K562 (cell line): ENCODE data around the gene COMMD8. TPM values are rescaled to one million over a fixed set of nuclear protein-coding genes. Genes with fewer than 3 reads are reported as not detected.

ENCODE experiments used
- CTCFL ChIP-seq: IDR thresholded peaks from 2 replicates; pipeline ENCODE4 v1.6.1; 2011; ENCODE audit warnings: borderline replicate concordance, low read depth, mild to moderate bottlenecking, moderate library complexity, low read length; ENCODE audit not compliant: insufficient read depth, poor library complexity, severe bottlenecking
- FOS ChIP-seq: IDR thresholded peaks from 3 replicates; pipeline ENCODE4 v1.6.1; 2011; ENCODE audit not compliant: insufficient read length; ENCODE audit errors: extremely low read depth
- HMGN3 ChIP-seq: IDR thresholded peaks from 2 replicates; pipeline ENCODE4 v1.6.1; 2011; ENCODE audit warnings: borderline replicate concordance, low read depth, mild to moderate bottlenecking, mixed read lengths, low read length; ENCODE audit not compliant: insufficient read length; ENCODE audit errors: extremely low read depth
- MITF ChIP-seq: IDR thresholded peaks from 2 replicates; pipeline ENCODE4 v1.6.1; 2014; ENCODE audit warnings: antibody characterized with exemption
- MTA1 ChIP-seq: fragments of 450-650 bp; IDR thresholded peaks from 2 replicates; pipeline ENCODE4 v1.6.1; 2017; ENCODE audit warnings: borderline replicate concordance
- RAD51 ChIP-seq: fragments of 450-650 bp; IDR thresholded peaks from 2 replicates; pipeline ENCODE4 v1.7.1; 2016; ENCODE audit warnings: low read depth, mild to moderate bottlenecking, borderline replicate concordance
- SMAD4 ChIP-seq: fragments of 250-450 bp; sonication (Bioruptor Pico); conservative IDR thresholded peaks from 2 replicates; pipeline ENCODE4 v1.8.0; 2021; ENCODE audit warnings: inconsistent platforms, mild to moderate bottlenecking, moderate library complexity
- SUPT5H ChIP-seq: fragments of 450-650 bp; IDR thresholded peaks from 2 replicates; pipeline ENCODE4 v1.6.1; 2016
- TBP ChIP-seq: optimal IDR thresholded peaks from 2 replicates; pipeline ENCODE3; 2011; ENCODE audit warnings: low read depth, low read length, improper control_type of control experiment
- ZBTB7A ChIP-seq: IDR thresholded peaks from 2 replicates; pipeline ENCODE4 v1.6.1; 2011; ENCODE audit warnings: low read depth, mild to moderate bottlenecking, low read length, moderate library complexity, borderline replicate concordance; ENCODE audit not compliant: control insufficient read depth
- ZFP91 ChIP-seq: sonication (generic); formaldehyde crosslinking; IDR thresholded peaks from 2 replicates; pipeline ENCODE4 v1.8.0; 2022; ENCODE audit warnings: mild to moderate bottlenecking, missing genetic modification reagents
- ZKSCAN1 ChIP-seq: fragments of 150-350 bp; IDR thresholded peaks from 2 replicates; pipeline ENCODE4 v1.6.1; 2016; ENCODE audit warnings: low read depth, low read length
- ZNF311 ChIP-seq: fragments of 250-450 bp; sonication (Bioruptor Pico); IDR thresholded peaks from 2 replicates; pipeline ENCODE4 v1.4.0; 2020; ENCODE audit warnings: mild to moderate bottlenecking, moderate library complexity
- polyA plus RNA-seq, 8 experiments: library from polyadenylated mRNA; depleted of rRNA in 4 of 8; stranded (reverse) in 5 of 8; unstranded in 3 of 8; fragments of >200 nt; fragmentation: Nextera tagmentation in 2 of 8; fragmentation: Illumina TruSeq in 1 of 8; extraction: Ambion mirVana in 2 of 8; extraction: Trizol in 1 of 8; gene quantifications; 2 replicates each; pipeline versions ENCODE4 v1.2.1 to v1.2.3, GENCODE V29; 2011 to 2014; ENCODE audit warnings: inconsistent platforms in 1 of 8, missing spikeins in 1 of 8
- total RNA-seq, 7 experiments: library from RNA; depleted of rRNA in 6 of 7; stranded (reverse); fragments of >200 nt in 6 of 7; fragmentation: Illumina TruSeq in 2 of 7; extraction: Trizol in 2 of 7; gene quantifications; 2 replicates each; pipeline versions ENCODE4 v1.2.1 to v1.2.3, GENCODE V29; 2011 to 2021; ENCODE audit warnings: low replicate concordance in 1 of 7
- TF ChIP-seq, protein P1 (sequence below), 3 experiments: IDR thresholded peaks in 2 of 3; conservative IDR thresholded peaks in 1 of 3; 2 replicates each; pipeline ENCODE4 v1.5.1; 2011 to 2012; ENCODE audit warnings: low read length in 3 of 3, mild to moderate bottlenecking in 3 of 3, control low read depth in 2 of 3, improper control_type of control experiment in 1 of 3, inconsistent platforms in 1 of 3, low read depth in 1 of 3, mixed read lengths in 1 of 3, moderate library complexity in 1 of 3; ENCODE audit not compliant: insufficient read depth in 2 of 3
- TF ChIP-seq, protein P2 (sequence below), 2 experiments: fragments of 450-650 bp; conservative IDR thresholded peaks; 2 replicates each; pipeline ENCODE4 v1.6.1; 2017; ENCODE audit warnings: mild to moderate bottlenecking in 2 of 2, moderate library complexity in 2 of 2
- TF ChIP-seq, protein P3 (sequence below): sonication (generic); formaldehyde crosslinking; IDR thresholded peaks from 2 replicates; pipeline ENCODE4 v1.8.0; 2022; ENCODE audit warnings: missing genetic modification reagents, mild to moderate bottlenecking, moderate library complexity, borderline replicate concordance

COMMD8 gene
- total and polyA plus RNA-seq, 9 of the 15 experiments (the other 6 are each of a cell fraction or from before 2014, with no cell fraction given): 7.6 to 41.0 (median 13.1) TPM

DNA sequence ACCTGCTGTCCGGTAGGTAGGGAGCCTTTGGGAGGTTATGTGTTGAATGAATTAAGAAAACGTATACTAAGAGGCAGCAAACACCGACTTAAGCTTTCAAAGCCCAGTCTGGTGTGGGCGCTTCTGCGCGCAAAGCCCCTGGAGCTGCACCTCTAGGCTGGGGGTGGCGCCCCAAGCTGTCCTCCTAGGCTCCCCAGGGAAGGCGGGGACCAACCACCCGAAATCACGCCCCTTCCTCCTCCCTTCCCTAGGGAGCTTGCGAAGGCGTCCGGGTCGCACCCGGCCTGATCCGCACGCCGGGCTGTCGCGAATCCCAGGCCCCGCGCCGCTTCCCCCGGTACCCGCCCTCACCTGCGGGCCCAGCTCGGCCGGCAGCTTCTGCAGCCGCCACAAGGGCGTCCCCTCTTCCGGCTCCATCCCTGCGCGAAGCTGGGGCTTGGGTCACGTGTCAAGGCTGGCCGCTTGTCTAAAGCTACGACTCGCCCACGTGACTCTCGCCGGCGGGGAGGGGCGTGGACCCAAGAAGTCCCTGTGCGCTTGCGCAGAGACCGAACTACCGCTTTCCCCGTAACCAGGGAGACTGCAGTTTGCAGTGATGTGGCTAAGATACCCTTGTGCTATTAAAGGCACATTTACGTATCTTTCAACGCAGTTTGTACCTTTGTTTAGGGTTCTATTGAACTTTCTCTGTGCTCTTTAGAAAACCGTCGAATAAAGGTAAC, at the start of gene COMMD8 (continued):
- TF ChIP-seq MITF (peak; percentile 50; the same call in 1 of the 2 replicates), FOS (peak; percentile 73), ZBTB7A (peak; percentile 49; the same call in 1 of the 2 replicates), ZFP91 (CRISPR knock-in tag) (peak; percentile 84), CTCFL (peak; percentile 47), SUPT5H (peak; percentile 71), HMGN3 (peak; percentile 34), MTA1 (no peak), ZKSCAN1 (no peak), RAD51 (peak; percentile 99), SMAD4 (CRISPR knock-in tag) (peak; percentile 58; the same call in 1 of the 2 replicates), ZNF311 (CRISPR knock-in tag) (no peak), TBP (peak; percentile 76)
- TF ChIP-seq, protein P1, sequence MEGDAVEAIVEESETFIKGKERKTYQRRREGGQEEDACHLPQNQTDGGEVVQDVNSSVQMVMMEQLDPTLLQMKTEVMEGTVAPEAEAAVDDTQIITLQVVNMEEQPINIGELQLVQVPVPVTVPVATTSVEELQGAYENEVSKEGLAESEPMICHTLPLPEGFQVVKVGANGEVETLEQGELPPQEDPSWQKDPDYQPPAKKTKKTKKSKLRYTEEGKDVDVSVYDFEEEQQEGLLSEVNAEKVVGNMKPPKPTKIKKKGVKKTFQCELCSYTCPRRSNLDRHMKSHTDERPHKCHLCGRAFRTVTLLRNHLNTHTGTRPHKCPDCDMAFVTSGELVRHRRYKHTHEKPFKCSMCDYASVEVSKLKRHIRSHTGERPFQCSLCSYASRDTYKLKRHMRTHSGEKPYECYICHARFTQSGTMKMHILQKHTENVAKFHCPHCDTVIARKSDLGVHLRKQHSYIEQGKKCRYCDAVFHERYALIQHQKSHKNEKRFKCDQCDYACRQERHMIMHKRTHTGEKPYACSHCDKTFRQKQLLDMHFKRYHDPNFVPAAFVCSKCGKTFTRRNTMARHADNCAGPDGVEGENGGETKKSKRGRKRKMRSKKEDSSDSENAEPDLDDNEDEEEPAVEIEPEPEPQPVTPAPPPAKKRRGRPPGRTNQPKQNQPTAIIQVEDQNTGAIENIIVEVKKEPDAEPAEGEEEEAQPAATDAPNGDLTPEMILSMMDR (IDR thresholded peaks at IDR 0.05 in 2 of 3, conservative IDR thresholded peaks at IDR 0.05 in 1 of 3; ENCODE audit: insufficient read depth in 2 of 3, low read depth in 1 of 3, low read length in 3 of 3): peak in 1 of 3 experiments; percentile 26; a peak in 2 of 6 replicates
- TF ChIP-seq, protein P2, sequence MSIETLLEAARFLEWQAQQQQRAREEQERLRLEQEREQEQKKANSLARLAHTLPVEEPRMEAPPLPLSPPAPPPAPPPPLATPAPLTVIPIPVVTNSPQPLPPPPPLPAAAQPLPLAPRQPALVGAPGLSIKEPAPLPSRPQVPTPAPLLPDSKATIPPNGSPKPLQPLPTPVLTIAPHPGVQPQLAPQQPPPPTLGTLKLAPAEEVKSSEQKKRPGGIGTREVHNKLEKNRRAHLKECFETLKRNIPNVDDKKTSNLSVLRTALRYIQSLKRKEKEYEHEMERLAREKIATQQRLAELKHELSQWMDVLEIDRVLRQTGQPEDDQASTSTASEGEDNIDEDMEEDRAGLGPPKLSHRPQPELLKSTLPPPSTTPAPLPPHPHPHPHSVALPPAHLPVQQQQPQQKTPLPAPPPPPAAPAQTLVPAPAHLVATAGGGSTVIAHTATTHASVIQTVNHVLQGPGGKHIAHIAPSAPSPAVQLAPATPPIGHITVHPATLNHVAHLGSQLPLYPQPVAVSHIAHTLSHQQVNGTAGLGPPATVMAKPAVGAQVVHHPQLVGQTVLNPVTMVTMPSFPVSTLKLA (conservative IDR thresholded peaks at IDR 0.05): peak; percentile 93 to 94
- TF ChIP-seq, protein P3, sequence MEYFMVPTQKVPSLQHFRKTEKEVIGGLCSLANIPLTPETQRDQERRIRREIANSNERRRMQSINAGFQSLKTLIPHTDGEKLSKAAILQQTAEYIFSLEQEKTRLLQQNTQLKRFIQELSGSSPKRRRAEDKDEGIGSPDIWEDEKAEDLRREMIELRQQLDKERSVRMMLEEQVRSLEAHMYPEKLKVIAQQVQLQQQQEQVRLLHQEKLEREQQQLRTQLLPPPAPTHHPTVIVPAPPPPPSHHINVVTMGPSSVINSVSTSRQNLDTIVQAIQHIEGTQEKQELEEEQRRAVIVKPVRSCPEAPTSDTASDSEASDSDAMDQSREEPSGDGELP (CRISPR knock-in tag): peak; percentile 84; the same call in 1 of the 2 replicates
